Amniotic stem cell (primary cell): Measurements from ENCODE around the gene MITD1.
"Not testable (repeated sequence)": the region's sequence is repeated elsewhere in the genome, so short reads cannot be mapped to it uniquely, and the experiment has no call there.

ENCODE experiments used
- DNase-seq: peaks from one replicate; lab custom pipeline; 2025; lab: John Stamatoyannopoulos, UW

MITD1 gene

DNA sequence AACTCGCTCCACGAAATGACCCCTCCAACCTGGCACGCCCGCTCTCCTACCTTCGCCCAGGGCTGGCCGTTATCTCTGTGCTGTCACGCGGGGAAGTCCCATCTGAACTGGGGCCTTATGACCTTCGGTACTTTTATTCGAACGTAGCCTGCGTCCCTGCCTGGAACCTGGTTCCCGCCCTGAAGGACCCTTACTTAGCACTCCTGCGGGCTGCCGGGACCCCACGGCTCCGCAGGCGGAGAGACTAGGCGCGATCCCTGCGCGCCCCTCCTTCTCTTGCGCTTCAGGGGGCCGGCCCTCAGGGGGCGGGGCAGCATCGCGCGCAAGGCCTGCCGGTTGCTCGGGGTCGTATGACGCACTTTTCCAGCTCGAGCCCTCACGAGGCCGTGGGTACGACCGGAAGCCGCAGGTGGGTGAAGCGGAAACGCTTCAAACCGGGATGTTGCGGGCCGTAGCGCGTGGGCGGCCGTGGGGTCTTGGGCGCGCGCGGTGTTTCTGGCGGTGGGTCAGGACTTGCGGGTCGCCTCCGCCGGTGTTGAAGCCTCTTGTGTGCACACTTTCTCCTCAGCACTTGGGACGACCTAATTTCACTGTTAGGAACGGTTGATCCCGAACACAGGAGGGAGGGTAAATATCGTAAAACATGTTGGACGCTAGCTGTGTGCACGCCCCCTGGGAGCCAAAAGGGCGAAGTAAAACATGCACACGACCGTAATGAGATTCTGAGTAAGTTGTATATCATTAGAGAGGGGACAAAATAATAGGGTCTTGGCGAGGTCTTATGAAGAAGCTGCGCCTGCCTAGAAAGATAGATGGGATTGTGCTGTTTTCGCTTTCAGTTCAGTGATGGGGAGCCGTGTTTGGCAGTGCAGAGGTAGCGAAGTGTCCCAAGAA is 26.0 kb downstream of the MITD1 start, which contains the start of the genes LIPT1 and TSGA10:
LIPT1 (plus strand) TSS at position 325 of the 894 bp plus-strand sequence. CDS start 6,991 bp downstream, outside the sequence.
TSGA10 (minus strand) TSS at position 300 of the 894 bp plus-strand sequence. CDS start 45,503 bp downstream, outside the sequence.
- peak; percentile 91 for DNase-seq

- no peak for DNase-seq
Measured at GRCh38 chr2:99153921-99154604, 26.8 kb downstream of the MITD1 start.

- no peak for DNase-seq
Measured at GRCh38 chr2:99152199-99152895, 28.5 kb downstream of the MITD1 start.

DNA sequence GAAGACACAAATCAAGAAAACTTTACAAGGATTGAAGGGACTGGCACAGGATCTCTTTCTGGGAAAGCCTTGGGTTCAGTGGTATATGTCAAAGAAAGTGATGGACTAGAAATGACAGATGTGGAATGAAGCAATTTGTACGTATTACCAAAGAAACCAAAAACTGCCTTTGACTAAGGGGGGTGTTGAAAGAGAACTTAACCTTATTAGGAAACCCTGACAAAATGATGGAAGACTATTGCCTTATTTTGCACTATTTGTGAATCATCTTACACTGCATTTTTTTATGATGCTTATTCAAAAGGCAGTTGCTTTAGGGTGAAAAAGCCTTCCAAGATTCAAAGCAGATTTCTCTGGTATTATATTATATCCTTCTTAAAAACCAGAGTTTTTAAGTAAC is 30.2 kb downstream of the MITD1 start:
- DNase-seq: no peak

GRCh38 chr2:99141110-99142108 is 39.4 kb downstream of the MITD1 start, which contains the start of gene C2orf15:
TSS of gene C2orf15 (plus strand) at chr2:99141707. CDS start at chr2:99150559, 8,852 bp downstream.
- DNase-seq: peak; percentile 71

DNA sequence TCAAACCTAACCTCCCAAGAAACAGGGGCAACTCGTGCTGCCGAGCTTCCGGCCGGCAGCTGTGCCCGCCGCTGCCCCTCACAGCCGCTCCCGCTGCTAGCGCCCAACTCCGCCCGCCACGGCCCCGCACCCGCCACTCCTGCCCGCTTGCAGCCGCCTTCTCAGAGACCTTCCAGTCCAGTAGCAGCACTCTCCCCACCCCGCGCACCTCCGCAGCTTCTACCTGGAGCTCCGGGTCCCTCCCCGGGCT is 40.1 kb downstream of the MITD1 start:
- DNase-seq: peak; percentile 46

GRCh38 chr2:99140056-99140859 is 40.6 kb downstream of the MITD1 start:
- DNase-seq: no peak

DNA sequence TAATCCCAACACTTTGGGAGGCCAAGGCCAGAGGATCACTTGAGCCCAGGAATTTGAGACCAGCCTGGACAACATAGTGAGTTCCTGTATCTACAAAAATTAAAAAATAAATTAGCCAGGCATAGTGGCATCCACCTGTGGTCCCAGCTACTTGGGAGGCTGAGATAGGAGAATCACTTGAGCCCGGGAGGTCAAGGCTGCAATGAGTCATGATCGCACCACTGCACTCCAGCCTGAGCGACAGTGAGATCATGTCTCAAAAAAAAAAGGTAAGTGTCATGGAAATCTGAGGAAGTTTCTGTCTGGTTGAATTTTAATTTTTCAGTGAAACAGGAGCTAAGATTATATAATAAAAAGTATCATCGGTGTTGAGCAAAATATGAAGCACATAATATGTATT is 41.9 kb downstream of the MITD1 start:
- no peak for DNase-seq

DNA sequence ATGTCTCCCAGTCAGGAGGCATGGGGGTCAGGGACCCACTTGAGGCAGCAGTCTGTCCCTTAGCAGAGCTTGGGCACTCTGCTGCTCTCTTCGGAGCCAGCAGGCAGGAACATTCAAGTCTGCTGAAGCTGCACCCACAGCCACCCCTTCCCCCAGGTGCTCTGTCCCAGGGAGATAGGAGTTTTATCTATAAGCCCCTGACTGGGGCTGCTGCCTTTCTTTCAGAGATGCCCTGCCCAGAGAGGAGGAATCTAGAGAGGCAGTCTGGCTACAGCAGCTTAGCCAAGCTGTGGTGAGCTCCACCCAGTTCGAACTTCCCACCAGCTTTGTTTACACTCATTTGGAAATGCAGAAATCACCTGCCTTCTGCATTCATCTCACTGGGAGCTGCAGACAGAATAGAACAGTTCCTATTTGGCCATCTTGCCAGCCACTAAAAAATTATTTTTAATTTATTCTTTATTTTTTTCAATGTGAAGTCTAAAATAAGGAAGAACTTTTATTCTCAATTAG is 45.8 kb downstream of the MITD1 start:
- not testable (repeated sequence) for DNase-seq

DNA sequence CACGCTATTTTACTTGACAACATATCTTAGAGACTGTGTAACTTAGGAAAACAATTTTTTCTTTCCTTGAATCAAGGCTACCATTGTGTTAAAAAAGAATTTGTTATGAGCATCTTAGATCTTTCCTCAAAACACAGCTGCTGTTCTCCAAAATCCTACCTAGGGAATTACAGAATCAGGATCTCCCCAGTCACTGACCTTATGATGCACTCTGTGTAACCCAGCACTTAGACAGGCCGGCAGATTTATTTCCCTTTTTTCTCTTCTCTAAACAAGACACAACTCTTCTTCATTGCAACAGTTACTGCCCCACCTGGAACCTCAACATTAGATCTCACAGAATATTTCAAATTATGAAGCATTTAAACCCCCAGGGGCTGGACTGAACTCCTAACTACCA is 52.9 kb downstream of the MITD1 start:
- DNase-seq: no peak
